Activated CD4-positive, alpha-beta T cell treated with anti-CD3 and anti-CD28 coated beads, Interleukin-2, Interleukin-4, amounts not matched to agents 100 ng/mL and 50 ng/mL, durations not matched to agents 16 hours and 8 hours (primary cell): ENCODE results near the gene TNNI2.

Experiments
- DNase-seq: peaks from one replicate; pipeline ENCODE4 v3.0.0-alpha.2; 2020; ENCODE audit warnings: low spot score

The TNNI2 gene

DNA sequence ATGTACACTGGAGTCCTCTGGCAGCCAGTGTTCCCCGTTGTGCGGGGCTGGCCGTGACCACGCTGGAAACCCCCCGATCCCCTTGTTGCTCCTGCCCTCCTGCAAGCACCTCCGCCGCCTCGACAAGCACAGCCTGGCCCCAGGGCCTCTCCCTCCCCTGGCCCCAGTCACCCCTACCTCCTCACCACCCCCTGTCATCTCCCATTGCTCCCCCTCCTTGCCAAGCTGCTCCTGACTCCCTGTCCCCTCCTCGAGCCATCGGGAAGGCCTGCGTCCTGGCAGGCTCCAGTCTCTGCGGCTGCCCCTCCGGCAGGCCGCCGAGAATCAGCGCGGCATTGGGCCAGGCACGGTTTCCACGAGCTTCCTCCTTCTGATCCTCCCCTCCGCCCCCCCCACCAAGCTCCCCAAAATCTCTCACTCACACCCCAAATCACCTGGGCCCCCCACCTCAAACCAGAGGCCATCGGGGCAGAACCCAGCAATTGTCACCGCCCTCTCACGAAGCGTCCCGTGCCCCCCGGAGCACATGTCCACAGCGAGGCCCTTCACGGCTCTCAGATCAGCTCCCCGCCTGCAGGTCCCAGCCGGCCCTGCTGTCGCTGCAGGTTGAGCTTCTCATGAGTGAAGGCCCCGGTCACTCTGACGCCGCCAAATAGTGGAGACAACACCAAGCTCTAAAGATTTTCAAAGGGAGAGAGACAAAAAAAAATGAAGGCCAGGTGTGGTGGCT, 8.4 kb downstream of the TNNI2 start:
- no peak for DNase-seq

DNA sequence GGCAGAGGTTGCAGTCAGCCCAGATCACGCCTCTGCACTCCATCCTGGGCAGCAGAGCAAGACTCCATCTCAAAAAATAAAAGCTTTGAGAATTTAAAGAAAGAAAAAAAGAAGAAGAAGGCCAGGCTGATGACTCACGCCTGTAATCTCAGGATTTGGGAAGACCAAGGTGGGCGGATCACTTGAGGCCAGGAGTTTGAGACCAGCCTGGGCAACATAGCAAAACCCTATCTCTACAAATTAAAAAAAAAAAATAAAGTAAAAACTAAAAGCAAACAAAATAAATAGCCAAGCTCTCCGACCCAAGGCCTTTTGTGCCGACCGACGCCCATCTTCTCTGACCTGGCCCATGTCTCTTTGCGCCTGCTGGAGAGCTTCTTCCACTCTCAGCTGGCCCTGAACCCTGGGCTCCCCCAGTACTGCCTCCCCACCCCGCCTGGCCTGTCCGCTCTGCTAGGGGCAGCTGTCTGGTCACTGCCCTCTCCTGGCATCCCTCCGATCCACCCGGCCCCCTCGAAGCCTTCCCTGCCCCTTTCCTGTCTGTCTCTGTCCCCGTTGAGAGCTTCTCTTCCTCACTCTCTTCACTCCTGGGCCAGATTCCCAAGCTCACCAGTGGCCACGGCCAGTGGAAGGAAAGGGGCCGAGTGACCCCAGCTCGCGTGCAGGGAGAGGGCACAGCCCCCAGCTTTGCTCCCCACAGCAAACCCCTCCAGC, 9.3 kb downstream of the TNNI2 start:
- no peak for DNase-seq

DNA sequence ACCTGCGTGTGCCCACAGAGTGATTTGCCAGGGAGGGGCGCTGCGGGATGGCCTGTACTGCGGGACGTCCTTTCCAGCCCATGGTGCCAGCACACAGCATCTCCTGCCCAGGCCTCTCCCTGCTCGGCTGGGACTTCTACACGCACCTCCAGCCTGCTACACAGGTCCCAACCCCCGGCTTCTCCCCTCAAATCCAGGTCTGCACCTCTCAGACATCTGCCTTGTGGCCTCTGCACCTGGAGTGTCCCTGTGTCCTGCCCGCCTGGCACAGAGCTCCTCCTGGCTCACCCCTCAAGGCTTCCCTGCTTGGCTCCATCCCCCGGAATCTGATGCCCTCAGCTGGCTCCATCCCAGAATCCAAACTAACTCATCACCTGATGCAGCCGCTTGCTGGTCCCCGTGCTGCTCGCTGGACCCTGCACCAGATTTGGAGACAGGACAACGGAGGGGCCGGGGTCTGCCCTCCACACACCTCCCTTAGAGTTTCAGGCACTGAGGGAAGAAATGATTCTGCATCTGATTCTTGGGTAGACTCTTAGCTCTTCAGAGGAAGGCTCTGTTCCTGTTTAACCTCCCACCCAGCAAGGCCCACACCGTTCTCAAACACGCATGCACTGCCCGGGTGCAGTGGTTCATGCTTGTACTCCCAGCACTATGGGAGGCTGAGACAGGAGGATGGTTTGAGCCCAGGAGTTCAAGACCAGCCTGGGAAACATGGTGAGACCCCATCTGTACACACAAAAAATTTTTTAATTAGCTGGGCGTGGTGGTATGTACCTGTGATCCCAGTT, 10.1 kb downstream of the TNNI2 start:
- no peak for DNase-seq

DNA sequence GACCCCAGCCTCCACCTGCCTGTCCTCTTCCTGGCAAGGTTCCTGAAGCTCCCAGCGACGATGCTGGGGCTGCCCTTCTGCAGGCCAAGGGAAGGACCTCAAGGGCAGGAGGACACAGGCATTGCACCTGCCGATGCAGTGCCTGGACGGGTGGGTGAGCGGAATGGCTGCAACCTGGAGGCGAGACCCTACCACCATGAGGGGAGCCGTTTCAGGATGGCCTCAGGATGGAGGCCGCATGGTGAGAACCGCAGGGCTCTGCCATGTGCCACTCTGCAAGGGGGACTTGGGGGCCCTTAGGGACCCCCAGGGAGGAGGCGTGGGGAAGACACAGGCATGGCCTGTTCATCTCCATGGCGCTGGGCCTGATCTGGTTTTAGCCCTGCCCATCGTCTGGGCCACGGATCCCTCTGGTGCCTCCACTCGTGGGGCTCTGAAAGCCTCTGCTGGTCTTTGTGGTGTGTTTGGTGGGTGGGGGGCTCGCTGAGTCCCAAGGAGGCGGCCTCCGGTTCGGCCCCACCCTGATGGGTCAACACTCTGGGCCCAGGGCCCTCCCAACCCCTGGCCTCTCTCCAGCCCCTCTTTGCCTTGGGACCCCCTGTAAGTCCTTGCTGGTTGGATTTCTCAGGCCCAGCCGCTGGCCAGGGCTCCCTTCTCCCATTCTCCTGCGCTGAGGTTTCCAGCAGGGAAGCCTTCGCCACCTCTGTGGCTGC, 12.8 kb downstream of the TNNI2 start:
- DNase-seq = no peak

DNA sequence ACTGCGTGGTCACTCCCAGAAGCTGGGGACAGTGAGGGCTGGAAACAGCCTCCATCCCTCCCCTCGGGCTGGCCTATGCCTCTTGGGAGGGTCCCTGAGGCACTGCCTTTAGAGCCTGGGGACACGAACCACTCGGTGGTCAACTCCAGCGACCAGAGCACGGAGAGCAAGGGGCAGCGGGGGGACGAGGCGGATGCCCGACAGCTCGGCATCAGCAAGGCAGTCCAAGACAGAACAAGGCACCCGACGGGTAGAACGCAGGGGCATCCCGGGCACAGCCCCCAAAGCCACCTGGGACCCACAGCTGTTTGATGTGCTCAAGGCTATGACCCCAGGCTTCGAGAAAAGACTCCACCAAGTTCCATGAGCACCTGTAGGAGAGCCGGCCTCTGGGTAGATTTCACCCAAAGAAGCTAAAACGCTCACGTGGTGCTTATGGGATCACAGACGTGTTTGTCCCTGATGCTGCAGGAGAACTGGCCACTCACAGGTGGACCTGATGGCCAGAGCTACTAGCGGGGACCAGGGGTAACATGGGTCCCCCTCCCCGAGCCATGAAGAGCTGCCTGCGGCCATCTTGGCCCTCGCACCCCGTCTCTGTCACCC, 13.6 kb downstream of the TNNI2 start:
- DNase-seq = no peak

DNA sequence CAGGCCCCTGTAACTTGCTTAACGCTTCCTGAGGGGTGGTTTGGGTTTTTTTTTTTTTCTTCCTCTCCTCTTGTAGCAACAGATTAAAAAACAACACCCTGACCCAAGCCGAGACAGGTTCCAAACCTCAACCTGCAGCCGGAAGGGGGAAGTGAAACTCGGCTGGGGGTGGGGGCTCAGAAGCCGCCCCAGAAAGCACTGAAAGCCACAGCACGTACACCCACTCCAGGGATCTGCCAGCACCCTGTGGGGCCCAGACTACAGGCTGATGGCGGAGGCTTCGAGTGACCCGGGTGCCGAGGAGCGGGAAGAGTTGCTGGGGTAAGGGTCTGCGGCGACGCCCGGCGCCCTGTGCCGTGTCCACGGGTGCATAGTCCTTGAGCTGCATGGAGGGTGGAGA, 14.1 kb downstream of the TNNI2 start, which contains the start of gene LSP1:
Gene LSP1 (plus strand): TSS at position 208 of the 400 bp plus-strand sequence. CDS start 61 bp downstream, at position 269.
- peak; percentile 92 for DNase-seq

DNA sequence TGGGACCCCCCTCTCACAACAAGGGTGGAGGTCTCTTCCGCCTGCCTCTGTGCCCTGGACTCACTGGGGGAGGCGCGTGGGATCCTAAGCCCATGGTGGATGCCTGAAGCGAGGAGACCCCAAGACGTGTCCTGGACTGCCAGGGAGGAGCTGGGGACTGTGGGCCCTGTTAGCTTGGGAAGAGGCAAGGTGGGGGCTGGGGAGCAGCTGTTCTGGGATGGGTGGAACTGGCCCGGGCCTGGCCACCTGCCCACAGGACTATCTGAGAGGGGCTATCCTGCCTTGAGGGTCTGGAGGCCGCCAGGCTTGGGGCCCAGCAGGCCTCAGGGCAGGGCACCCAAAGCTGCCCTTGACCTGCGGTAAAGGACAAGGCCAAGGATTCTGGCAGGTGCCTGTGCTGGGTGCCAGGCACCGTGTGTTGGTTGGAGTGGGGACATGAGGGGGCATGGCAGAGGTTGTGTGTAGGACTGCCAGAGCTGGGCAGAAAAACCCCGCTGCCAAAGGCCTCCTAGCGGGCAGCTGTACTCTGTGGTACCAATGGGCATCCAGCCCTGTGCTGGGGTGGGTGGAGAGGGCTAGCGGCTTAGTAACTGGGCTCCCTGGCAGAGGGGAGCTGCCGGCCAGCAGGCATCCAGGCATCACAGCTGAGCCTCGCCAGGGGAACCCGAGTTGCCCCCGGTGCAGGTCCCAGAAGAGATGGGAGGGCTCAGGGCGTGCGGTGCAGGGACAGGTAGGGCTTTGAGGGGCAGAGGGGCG, 14.8 kb downstream of the TNNI2 start:
- DNase-seq = no peak

DNA sequence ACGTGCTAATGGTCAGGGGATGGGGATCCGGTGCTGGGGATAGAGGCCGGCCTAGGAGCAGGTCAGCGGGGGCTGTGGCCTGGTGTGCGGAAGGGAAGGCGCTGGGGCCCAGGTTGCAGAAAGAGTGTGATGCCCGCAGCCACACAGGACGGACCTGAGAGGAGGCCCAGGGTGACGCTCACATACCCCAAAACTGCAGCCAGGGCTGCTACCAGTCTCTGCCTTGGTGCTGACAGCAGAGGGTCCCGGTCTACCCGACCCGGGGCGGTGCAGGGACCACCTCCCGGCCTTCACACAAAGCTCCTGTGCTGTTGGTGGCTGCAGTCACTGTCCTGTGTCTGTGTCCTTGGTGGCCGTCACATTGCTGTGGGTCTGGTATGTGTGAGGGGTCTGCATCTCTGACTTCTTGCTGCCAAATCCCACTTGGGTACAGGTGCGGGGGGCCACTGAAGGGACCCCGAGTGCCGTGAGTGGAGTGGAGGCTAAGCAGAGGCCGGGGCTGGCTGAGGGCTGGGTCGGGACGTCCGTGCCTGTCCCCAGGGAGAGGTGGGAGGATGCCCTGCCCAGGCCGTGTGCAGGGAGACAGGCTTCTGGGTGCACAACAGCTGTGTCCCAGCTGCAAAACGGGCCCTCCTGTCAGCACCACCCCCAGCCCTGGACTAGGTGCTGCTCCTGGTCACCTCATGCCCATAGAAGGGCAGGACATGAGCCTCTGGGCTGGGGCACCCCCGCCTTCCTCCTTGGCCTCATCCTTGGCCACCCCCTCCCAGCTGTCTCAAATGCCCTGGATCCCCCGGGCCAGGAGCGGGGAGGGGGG, 15.6 kb downstream of the TNNI2 start:
- DNase-seq = no peak

DNA sequence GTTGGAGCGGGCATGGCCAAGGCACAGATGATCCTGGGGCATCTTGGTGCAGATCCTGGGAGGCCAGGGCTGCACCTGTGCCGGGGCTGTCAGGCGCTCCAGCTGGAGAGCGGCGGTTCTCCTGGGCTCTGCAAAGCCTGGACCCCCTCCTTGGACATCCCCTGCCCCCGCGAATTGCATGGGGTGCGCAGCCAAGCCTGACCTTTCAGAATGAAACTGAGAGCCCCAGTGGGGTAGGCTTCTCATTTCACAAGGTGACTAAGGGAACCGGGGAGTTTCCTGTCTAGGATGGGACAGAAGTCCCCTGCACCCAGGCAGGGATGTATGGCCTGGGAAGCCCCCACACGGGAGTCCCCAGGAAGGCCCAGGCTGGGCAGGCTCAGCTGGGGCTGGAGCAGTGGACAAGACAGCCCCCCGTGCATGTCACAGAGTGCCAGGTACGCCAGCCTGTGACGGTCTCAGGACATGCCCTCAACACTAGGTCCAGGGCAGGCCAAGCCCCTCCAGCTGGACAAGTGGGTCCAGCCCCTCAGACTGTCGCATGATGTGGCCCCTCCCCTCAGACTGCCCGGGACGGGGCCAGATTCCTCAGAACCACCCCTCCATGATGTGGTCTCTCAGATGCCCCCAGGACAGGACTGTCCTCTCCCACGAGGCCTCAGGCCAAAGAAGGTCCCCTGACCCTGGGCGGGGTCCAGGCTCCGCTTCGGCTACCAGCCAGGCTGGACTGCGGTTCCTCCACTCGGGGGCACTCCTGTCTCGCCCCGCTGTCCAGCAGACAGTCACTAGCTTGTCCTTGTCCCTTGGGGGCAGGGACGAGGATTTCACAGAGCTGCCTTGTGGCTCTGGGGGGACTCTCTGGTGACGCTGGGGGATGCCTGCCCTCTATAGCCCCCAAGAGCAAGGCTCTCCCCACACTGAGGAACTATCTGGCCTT, 16.4 kb downstream of the TNNI2 start:
- peak; percentile 74 for DNase-seq

DNA sequence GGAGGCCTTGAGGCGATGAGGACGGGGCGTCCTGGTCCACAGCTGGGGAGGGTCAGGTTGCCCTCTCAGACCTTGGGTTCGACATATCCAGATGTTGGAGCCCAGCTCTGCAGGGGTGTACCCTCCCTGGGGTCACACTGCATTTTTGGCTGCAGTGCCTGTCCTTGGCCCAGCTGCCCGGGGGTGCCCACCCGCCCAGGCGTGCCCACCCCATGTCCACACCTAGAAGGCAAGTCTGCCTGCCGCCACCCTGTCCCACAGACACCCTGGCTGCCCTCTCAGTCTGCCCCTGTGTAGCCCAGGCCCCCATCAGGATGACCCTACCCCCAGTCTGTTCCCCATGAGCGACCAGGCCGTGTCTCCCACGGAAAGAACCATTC, 17.1 kb downstream of the TNNI2 start:
- DNase-seq = no peak

DNA sequence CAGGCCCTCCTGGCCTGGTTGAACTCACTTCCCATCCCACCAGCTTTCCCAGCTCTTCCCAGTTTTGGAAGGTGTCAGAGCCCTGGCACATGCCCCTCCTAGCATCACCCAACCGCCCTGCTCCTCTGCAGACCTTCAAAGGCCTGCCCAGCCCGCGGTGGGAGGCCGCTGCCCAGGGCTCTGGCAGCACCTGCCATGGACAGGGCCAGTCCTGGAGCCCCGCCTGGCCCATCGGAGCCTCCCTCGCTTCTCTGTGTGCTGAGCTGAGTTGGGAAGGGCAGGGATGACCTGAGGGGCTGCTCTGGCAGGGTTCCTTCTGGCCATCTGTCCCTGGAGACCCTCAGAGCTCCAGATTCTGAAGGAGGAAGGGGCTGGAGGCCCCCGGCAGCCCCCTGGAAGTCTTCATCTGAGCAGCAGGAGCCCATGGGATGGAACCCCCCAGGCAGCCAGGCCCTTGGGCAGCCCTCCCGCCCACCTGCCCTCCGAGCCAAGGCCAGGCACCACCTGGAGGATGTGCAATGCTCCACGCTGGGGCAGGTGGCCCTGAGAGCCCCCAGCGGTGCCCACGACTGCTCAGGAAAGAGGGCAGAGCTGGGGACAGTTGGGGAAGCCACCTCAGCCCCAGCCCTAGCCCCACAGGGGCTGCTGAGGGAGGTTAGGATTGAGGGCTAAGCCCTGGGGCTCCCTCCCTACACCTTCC, 17.7 kb downstream of the TNNI2 start:
- no peak for DNase-seq

DNA sequence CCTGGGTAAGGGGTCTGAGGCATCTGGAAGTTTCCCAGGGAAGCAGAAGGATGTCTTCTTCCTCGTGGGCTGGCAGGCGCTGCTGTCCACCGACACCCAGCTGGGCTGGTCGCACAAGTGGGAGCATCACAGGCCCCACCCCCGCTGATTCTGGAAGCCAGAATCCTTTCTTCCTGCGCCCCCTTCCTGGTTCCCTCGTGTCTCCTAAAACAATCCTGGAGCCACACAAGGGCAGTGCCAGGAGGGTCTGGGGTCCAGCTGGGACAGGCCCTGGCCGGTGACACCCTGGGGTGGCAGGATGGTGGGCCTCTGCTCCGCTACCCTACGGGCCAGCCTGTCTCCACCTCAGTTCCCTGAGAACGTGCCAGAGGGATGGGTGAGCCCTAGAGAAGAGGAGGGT, 18.3 kb downstream of the TNNI2 start:
- DNase-seq = no peak

DNA sequence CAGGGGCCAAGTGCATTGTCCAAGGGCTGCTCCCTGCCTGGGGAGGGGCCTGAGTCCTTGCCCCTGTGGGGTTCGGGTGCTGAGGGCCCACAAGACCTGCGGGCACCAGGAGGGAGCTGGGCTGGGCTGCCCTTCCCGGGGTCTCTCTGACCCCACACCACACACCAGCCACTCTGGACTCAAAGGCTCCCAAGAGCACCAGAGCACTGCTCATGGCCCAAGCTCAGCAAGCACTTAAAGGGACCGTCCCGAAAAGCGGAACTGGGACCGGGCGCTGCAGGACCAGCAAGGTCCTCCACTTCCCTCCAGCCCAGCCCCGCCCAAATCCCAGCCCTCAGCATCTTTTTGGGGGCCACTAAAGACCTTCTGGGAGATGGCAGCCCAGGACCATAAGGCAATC, 19.4 kb downstream of the TNNI2 start:
- DNase-seq = no peak

DNA sequence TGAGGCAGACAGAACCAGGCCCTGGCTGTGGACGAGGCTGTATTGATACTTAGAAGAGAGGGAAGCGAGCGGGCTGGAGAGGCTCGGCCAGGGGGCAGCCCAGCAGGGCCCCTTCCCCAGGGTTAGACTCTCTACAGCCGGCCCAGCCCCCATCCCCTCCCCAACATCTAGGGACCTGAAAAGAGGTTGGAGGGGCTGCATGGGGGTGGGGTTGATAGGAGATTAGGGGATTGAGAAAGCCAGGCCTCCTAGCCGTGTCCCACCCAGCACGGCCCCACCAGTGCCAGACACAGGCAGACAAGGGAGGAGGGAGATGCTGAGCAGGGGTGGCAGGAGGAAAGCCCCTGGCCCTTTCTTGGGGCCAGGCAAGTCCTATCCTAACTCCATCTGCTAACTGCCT, 19.8 kb downstream of the TNNI2 start:
- DNase-seq = no peak

DNA sequence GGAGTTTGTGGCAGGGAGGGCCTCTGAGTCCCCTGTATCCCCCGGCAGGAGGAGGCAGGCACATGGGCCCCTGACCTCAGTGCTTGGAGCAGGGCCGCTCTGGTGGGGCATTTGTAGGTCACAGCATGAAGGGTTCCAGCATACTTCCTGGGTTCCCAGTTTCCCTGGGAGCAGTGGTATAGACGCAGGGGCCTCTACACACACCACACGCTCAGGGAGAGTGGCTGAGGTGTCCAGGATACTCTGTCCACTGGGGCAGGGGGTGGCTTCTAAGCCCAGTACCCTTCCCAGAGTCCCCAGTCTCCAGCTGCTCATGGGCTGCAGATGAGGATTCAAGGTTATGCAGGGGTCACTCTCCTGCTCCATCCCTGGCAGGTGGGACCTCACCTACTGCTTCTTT, 20.2 kb downstream of the TNNI2 start:
- DNase-seq = no peak

DNA sequence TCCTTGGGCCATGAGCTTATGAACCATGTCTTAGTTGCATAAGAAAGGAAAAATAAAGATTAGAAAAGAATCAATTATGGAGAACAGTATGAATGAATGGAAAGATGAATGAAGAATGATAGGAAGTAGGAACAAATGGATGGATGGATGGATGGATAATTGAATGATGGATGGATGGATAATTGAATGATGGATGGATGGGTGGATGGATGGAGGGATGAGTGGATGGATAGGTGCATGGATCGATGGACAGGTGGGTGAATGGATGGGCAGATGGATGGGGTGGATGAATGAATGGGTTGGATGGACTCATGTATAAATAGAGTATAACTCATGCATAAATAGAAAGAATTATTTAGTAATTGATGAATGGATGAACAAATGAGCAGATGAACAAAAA, 21.3 kb downstream of the TNNI2 start:
- no peak for DNase-seq

DNA sequence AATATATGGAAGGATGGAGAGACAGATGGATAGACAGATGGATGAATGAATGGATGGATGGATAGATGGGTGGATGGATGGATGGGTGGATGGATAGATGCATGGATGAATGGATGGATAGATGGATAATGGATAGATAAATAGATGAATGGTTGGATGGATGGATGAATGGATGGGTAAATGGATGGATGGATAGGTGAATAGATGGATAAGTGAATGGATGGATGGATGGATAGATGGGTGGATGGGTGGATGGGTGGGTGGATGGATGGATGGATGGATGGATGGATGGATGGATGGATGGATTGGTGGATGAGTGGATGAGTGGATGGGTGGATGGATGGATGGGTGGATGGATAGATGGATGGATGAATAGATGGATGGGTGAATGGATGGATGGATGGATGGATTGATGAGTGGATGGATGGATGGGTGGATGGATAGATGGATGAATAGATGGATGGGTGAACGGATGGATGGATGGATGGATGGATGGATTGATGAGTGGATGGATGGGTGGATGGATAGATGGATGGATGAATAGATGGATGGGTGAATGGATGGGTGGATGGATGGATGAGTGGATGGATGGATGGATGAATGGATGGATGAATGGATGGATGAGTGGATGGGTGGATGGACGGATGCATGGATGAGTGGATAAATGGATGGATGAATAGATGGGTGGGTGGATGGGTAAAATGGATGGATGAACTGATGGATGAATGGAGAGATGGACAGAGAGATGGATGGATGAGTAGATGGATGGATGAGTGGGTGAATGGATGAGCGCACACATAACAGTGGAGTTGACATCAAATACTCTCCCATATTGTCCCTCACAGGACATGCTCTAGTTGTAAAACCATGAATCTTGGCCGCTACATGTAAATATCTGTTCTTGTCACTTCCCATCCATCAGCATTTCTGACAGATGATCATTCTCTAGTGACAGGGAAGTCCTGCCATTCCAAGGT, 22.9 kb downstream of the TNNI2 start:
- DNase-seq = no peak
